GM18951 (cell line): ENCODE data around the gene TTC24.
"Not testable (repeated sequence)": the region's sequence is repeated elsewhere in the genome, so short reads cannot be mapped to it uniquely, and the experiment has no call there.

Experiments
- POLR2A ChIP-seq: IDR thresholded peaks from 4 replicates; pipeline ENCODE4 v1.6.1; 2011; ENCODE audit warnings: mild to moderate bottlenecking; ENCODE audit not compliant: insufficient read length, insufficient read depth; ENCODE audit errors: extremely low read depth
- in situ Hi-C: fragments of 300-500 bp; cut with MboI; formaldehyde crosslinking; loops from one replicate; pipeline ENCODE4 v1.12.0; 2022; ENCODE audit warnings: low sequenced_read_pairs, mixed read lengths, inconsistent platforms; ENCODE audit not compliant: unreplicated experiment

The TTC24 gene

DNA sequence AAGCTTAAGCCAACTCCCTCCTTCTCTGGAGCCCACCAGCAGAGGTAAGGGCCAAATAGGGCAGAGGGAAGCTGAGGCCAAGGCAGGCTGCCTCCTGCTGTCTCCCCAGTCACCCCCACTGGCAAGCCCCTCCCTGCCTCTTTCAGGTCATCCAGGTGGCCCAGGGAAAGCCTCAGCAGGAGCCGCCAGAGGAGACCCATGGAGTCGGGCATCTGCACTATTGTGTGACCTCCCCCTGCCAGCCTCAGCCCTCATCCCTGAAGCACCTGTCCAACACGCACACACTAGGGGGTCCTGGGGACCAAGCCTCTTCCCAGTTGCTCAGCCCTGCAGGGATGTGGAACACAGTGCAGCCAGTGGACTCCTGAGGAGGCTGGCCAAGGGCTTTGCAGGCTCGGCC lies 6.8 kb downstream of the TTC24 start:
- no peak for TF ChIP-seq POLR2A
- in situ Hi-C loops = no loop called here

DNA sequence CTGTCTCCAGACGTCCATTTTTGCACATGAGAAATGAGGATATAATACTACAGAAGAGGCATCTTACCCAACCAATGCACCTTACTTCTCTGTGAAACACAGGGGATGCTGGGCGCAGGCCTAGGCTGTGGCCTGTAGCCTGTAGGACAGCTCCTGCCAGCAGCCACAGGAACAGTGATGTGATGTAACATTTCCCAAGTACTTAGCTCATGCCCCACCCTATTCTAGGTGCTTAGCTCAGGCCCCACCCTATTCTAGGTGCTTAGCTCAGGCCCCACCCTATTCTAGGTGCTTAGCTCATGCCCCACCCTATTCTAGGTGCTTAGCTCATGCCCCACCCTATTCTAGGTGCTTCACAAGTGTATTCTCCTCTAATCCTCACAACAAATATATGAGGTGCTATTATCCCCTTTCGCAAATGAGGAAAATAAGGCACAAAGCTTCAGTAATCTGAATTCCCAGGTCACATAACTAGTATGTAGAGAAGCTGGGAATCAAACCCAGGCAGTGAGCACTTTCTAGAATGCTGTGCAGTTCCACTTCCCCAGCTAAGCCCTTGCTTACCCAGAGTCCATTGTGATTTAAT lies 7.5 kb downstream of the TTC24 start:
- in situ Hi-C loops = no loop called here
- no peak for TF ChIP-seq POLR2A

GRCh38 chr1:156587927-156588326 lies 8.4 kb downstream of the TTC24 start:
- in situ Hi-C loops = not testable (repeated sequence)

DNA sequence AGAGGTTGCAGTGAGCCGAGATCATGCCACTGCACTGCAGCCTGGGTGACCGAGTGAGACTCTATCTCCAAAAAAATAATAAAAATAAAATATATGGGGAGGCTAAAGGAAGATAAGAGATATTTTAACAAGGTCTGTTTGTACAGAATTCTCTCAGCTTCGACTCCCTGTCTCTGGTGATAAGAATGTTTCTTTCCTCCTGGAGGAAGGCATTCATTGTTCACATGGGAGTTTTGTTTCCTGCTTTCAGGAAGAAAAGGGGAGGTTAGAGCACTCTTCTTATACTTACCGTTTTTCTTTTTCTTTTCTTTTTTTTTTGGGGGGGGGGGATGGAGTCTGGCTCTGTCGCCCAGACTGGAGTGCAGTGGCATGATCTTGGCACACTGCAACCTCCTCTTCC lies 10.0 kb downstream of the TTC24 start:
- TF ChIP-seq POLR2A = no peak
- in situ Hi-C loops = no loop called here

- in situ Hi-C loops = no loop called here
- no peak for TF ChIP-seq POLR2A
Observed at GRCh38 chr1:156590326-156591180, 11.0 kb downstream of the TTC24 start.

- in situ Hi-C loops = no loop called here
- no peak for TF ChIP-seq POLR2A
Observed at GRCh38 chr1:156591181-156591431, 11.6 kb downstream of the TTC24 start.

DNA sequence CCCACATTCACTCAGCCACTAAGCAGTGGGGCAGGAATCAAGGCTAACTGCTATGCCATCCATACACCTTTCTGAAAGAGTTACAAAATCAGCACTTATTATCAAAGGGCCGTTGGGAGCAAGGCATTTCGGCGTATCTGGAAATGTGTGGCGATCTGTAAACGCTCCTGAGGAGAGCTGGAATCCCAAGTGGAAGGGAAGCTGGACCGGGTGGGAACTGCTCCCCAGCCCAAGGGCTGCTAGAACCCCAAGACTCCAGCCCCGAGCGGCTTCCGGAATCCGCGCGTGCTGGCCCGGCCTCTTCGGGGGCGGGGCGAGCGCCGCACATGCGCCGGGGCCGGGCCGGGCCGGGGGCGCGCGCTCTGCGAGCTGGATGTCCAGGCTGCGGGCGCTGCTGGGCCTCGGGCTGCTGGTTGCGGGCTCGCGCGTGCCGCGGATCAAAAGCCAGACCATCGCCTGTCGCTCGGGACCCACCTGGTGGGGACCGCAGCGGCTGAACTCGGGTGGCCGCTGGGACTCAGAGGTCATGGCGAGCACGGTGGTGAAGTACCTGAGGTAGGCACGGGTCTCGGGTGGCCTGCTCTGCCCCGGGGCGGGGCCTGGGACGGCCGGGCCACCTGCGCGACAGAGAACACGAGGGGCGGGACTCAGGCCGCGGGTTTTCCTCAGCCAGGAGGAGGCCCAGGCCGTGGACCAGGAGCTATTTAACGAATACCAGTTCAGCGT lies 12.1 kb downstream of the TTC24 start, which contains the start of gene NAXE:
Gene NAXE (plus strand): TSS at position 345 of the 726 bp plus-strand sequence. CDS start 29 bp downstream, at position 374.
- TF ChIP-seq POLR2A = peak; percentile 96
- in situ Hi-C loops = no loop called here

DNA sequence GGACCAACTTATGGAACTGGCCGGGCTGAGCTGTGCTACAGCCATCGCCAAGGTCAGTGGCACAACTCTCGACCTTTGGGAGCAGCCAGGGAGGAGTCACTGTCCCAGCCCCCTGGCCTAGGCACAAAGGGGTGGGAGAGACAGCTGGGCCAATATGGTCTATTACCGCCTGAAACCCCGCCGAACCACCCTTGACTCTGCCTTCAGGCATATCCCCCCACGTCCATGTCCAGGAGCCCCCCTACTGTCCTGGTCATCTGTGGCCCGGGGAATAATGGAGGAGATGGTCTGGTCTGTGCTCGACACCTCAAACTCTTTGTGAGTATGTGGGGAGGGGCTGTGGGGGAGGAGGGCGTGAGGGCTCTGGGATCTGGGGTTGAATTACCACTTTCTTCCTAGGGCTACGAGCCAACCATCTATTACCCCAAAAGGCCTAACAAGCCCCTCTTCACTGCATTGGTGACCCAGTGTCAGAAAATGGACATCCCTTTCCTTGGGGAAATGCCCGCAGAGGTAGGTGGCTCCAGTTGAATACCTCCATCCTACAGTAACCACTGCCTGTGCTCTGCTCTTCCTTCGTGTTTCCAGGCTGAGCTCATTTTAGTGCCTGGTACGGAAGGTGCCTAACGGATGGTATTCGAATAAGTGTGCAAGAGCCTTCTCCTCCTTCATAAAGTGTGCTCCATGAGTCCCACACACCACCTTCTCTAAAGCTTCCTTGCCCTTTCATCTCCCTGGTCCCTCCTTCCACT lies 12.8 kb downstream of the TTC24 start:
- TF ChIP-seq POLR2A = no peak
- in situ Hi-C loops = no loop called here

DNA sequence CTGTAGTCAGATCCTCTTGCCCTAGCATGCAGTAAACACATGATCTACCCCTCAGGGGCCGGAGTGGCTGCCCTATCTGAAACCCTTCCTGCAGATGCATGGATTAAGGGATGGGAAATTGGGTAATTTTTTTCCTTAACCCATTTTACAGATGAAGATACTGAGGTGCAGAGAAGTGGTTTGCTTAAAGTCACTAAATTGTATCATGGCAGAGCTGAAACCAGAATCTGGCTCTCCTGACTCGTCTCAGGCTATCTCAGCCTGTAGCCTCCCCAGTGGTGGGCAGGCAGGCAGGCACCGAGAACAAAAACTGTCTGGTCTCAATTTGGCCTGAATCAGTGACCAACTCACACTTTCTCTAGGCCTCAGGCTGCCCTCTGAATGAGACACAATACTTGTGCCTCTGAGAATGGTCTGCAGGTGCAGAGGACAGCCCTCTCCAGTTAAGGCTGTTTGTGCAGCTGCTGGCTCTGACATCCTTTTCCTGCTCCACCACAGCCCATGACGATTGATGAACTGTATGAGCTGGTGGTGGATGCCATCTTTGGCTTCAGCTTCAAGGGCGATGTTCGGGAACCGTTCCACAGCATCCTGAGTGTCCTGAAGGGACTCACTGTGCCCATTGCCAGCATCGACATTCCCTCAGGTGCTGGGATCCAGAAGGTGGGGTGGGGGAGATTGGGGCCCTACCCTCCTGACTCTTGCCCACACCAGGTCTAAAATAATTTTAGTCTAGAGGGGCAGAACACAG lies 13.6 kb downstream of the TTC24 start:
- in situ Hi-C loops = no loop called here
- no peak for TF ChIP-seq POLR2A

DNA sequence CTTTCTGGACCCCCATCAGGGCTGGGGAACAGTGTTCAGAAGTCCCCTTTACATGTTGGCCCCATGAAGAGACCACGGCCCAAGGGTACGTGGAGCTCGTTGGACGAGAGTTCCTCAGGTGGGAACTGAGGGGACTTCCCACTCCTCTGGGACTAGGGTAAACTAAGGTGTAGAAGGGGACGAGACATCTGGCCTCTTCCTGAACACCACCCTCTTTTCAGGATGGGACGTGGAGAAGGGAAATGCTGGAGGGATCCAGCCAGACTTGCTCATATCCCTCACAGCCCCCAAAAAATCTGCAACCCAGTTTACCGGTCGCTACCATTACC lies 14.1 kb downstream of the TTC24 start:
- TF ChIP-seq POLR2A = no peak
- in situ Hi-C loops = no loop called here

GRCh38 chr1:156594190-156594589 lies 14.7 kb downstream of the TTC24 start:
- in situ Hi-C loops = no loop called here
- no peak for TF ChIP-seq POLR2A

DNA sequence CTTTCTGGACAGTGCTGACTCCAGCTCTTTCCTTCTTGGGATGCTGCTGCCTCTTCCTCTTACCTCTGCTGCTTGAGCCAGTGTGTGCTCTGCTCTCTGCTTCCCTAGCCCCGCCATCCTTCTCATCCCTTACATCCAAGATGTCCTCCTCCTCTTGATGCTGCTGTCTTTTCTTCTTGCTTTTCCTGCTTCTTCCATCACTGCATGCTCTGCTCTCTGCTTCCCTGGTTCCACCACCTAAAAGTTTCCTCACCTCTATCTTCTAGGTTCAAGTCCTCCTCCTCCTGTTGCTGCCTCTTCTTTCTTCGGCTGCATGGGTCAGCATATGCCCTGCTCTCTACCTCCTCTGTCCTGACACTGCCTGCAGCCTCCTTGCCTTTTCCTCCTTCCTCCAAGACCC lies 15.5 kb downstream of the TTC24 start:
- in situ Hi-C loops = no loop called here
- no peak for TF ChIP-seq POLR2A

GRCh38 chr1:156596426-156596825 lies 16.9 kb downstream of the TTC24 start:
- no peak for TF ChIP-seq POLR2A
- in situ Hi-C loops = no loop called here
